K562 (cell line): ENCODE results near the gene SH3TC1. TPM values are rescaled to one million over a fixed set of nuclear protein-coding genes. Genes with fewer than 3 reads are reported as not detected.

ENCODE experiments used
- ATAC-seq: fragments of 200-7000 bp; cut with Tn5 transposase; 3 replicates; pipeline ENCODE4 v1.9.1; 2020; ENCODE audit warnings: moderate library complexity
- BruUV-seq: library from RNA; stranded (reverse); fragments of 400-500 nt; replicated peaks from 2 replicates; lab custom pipeline; 2021; lab: Mats Ljungman, UMichigan
- CTCF ChIA-PET: fragments of 300-600 bp; formaldehyde crosslinking; extraction: SDS; loops from one replicate; lab custom pipeline; 2021; ENCODE audit warnings: low intra/inter-chr PET ratio; lab: Yijun Ruan, JAX
- POLR2A ChIA-PET: fragments of 300-600, 350-650 bp; sonication (Branson Sonifier 250); formaldehyde crosslinking; extraction: SDS; loops from one replicate; lab custom pipeline; 2021; ENCODE audit warnings: antibody characterized with exemption, inconsistent platforms; lab: Yijun Ruan, JAX
- DNase-seq, 4 experiments: peaks; one replicate each; pipeline versions ENCODE4 v3.0.0 to v3.0.0-alpha.2; 2011 to 2018; ENCODE audit warnings: low spot score in 3 of 4, mixed read lengths in 3 of 4; ENCODE audit errors: extremely low read depth in 1 of 4
- FAIRE-seq: peaks from 2 replicates; lab custom pipeline; 2011; peaks lifted over from hg19 to GRCh38; lab: Jason Lieb, UNC
- H2AFZ ChIP-seq: 2 replicates; pipeline ENCODE4 v1.6.0; 2011; ENCODE audit warnings: low read depth, low read length, control low read depth, inconsistent platforms
- H3K27ac ChIP-seq: fragments of 200-600 bp; 3 replicates; pipeline ENCODE4 v1.8.0; 2011; ENCODE audit warnings: low read depth, mild to moderate bottlenecking, control low read depth, inconsistent platforms, low read length, moderate library complexity, mixed read lengths; ENCODE audit errors: extremely low read depth
- H3K27me3 ChIP-seq, 2 experiments: fragments of 300-600 bp in 1 of 2; 2 replicates in 1 of 2; 3 replicates in 1 of 2; pipeline versions ENCODE4 v1.6.0 to v1.8.0; 2011; ENCODE audit warnings: inconsistent platforms in 2 of 2, low read length in 2 of 2, mild to moderate bottlenecking in 1 of 2, mixed read lengths in 1 of 2, moderate library complexity in 1 of 2; ENCODE audit not compliant: control insufficient read depth in 2 of 2, insufficient read depth in 2 of 2
- H3K36me3 ChIP-seq: fragments of 300-600 bp; 3 replicates; pipeline ENCODE4 v1.8.0; 2011; ENCODE audit warnings: mild to moderate bottlenecking, low read length, inconsistent platforms; ENCODE audit not compliant: control insufficient read depth, insufficient read depth
- H3K4me1 ChIP-seq, 2 experiments: fragments of 200-600 bp in 1 of 2; replicated peaks in 1 of 2; 2 replicates in 1 of 2; 3 replicates in 1 of 2; pipeline versions ENCODE4 v1.5.1 to v1.8.0; 2011; ENCODE audit warnings: inconsistent platforms in 2 of 2, low read length in 2 of 2, mild to moderate bottlenecking in 1 of 2, mixed read lengths in 1 of 2, moderate library complexity in 1 of 2; ENCODE audit not compliant: control insufficient read depth in 2 of 2, insufficient read depth in 2 of 2
- H3K4me2 ChIP-seq: 2 replicates; pipeline ENCODE4 v1.6.1; 2011; ENCODE audit warnings: low read length, control low read depth, inconsistent platforms, mixed read lengths; ENCODE audit not compliant: insufficient read depth
- H3K4me3 ChIP-seq: fragments of 200-600 bp; sonication (generic), shearing (Covaris generic); 2 replicates; pipeline ENCODE4 v1.5.1; 2016; ENCODE audit warnings: control low read depth, inconsistent platforms
- H3K79me2 ChIP-seq: fragments of 200-600 bp; 3 replicates; pipeline ENCODE4 v1.8.0; 2011; ENCODE audit warnings: low read length, inconsistent platforms; ENCODE audit not compliant: control insufficient read depth, insufficient read depth
- H3K9ac ChIP-seq, 2 experiments: 2 replicates each; pipeline versions ENCODE4 v1.6.0 to v1.6.1; 2011; ENCODE audit warnings: low read depth in 2 of 2, low read length in 2 of 2, control low read depth in 1 of 2, inconsistent platforms in 1 of 2, mild to moderate bottlenecking in 1 of 2, mixed read lengths in 1 of 2; ENCODE audit not compliant: insufficient read depth in 1 of 2
- H3K9me1 ChIP-seq: one replicate; pipeline ENCODE4 v1.6.0; 2011; ENCODE audit warnings: inconsistent platforms, mild to moderate bottlenecking, low read length, moderate library complexity; ENCODE audit not compliant: control insufficient read depth, insufficient read depth
- H3K9me3 ChIP-seq: replicated peaks from 2 replicates; pipeline ENCODE4 v1.5.1; 2011; ENCODE audit warnings: low read depth, low read length, inconsistent platforms; ENCODE audit not compliant: control insufficient read depth, insufficient read depth
- H4K20me1 ChIP-seq: replicated peaks from 2 replicates; pipeline ENCODE4 v1.6.1; 2011; ENCODE audit warnings: low read length, inconsistent platforms, mixed read lengths; ENCODE audit not compliant: control insufficient read depth, insufficient read depth
- MEF2D ChIP-seq: conservative IDR thresholded peaks from 2 replicates; pipeline ENCODE4 v1.6.1; 2016; ENCODE audit warnings: low read depth, missing genetic modification characterization, missing compliant biosample characterization
- NFIC ChIP-seq: fragments of 450-650 bp; IDR thresholded peaks from 2 replicates; pipeline ENCODE4 v1.6.1; 2017; ENCODE audit warnings: mild to moderate bottlenecking, inconsistent platforms
- ZNF717 ChIP-seq: fragments of 250-450 bp; sonication (Bioruptor Pico); IDR thresholded peaks from 2 replicates; pipeline ENCODE4 v1.5.0; 2021
- WGBS: fragments of 100-300 bp; shearing (Covaris generic); methylation state at CpG from one replicate; pipeline ENCODE4 v1.1.6; 2016; ENCODE audit warnings: low coverage, mixed read lengths; ENCODE audit not compliant: insufficient coverage; ENCODE audit errors: missing lambda C conversion rate; 5-methylcytosine and 5-hydroxymethylcytosine counted together
- in situ Hi-C: fragments of 300-500 bp; cut with MboI; formaldehyde crosslinking; loops from 4 replicates; pipeline ENCODE4 v1.15.0; 2018; ENCODE audit warnings: inconsistent platforms, mixed read lengths
- intact Hi-C: fragments of 100-400 bp; cut with micrococcal nuclease; formaldehyde crosslinking; loops from 2 replicates; pipeline ENCODE4 v1.14.2; 2022
- polyA plus RNA-seq, 8 experiments: library from polyadenylated mRNA; depleted of rRNA in 4 of 8; stranded (reverse) in 5 of 8; unstranded in 3 of 8; fragments of >200 nt; fragmentation: Nextera tagmentation in 2 of 8; fragmentation: Illumina TruSeq in 1 of 8; extraction: Ambion mirVana in 2 of 8; extraction: Trizol in 1 of 8; gene quantifications; 2 replicates each; pipeline versions ENCODE4 v1.2.1 to v1.2.3, GENCODE V29; 2011 to 2014; ENCODE audit warnings: inconsistent platforms in 1 of 8, missing spikeins in 1 of 8
- total RNA-seq, 7 experiments: library from RNA; depleted of rRNA in 6 of 7; stranded (reverse); fragments of >200 nt in 6 of 7; fragmentation: Illumina TruSeq in 2 of 7; extraction: Trizol in 2 of 7; gene quantifications; 2 replicates each; pipeline versions ENCODE4 v1.2.1 to v1.2.3, GENCODE V29; 2011 to 2021; ENCODE audit warnings: low replicate concordance in 1 of 7
- TF ChIP-seq, protein P1 (sequence below): fragments of 450-650 bp; IDR thresholded peaks from 2 replicates; pipeline ENCODE4 v1.7.0; 2016; ENCODE audit warnings: borderline replicate concordance

Gene SH3TC1
- total and polyA plus RNA-seq, 9 of the 15 experiments (the other 6 are each of a cell fraction or from before 2014, with no cell fraction given) = 0.04 to 2.1 (median 0.48) TPM; not detected in 1

DNA sequence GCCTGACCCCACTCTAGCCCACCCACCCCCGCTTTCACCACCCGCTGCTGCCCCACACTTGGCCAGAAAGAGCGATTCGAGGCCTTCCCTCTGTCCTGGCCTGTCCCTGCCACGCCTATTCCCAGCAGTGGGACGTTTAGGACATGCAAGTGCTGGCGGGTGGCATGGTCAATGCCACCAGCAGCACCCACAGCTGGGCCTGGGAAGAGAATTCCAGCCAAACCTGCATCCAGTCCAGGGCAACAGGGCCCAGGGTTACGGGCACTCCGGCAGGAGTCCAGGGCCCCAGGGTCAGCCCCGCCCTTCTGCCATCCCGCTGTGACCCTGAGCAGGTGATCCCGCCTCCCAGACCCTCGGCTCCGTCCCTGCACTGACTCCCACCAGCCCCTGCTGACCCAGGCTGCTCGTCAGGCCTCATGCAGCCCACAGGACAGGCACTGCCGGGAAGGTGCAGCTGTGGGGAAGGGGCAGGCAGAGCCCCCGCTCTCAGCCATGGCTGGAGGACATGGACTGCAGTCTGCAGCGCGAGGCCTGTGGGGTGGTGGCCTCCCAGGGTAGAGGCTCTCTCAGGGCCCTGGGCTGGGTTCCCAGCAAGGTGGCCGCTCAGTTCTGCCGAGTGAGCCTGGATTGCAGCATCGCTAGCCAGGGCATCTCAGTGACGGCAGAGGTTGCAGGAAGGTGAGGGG, 63.7 kb downstream of the SH3TC1 start:
- BruUV-seq = no TSS peak
- no peak for TF ChIP-seq MEF2D (tag)
- TF ChIP-seq ZNF717 (CRISPR knock-in tag) = no peak
- TF ChIP-seq NFIC = peak; percentile 29; the same call in 1 of the 2 replicates
- TF ChIP-seq, protein P1, sequence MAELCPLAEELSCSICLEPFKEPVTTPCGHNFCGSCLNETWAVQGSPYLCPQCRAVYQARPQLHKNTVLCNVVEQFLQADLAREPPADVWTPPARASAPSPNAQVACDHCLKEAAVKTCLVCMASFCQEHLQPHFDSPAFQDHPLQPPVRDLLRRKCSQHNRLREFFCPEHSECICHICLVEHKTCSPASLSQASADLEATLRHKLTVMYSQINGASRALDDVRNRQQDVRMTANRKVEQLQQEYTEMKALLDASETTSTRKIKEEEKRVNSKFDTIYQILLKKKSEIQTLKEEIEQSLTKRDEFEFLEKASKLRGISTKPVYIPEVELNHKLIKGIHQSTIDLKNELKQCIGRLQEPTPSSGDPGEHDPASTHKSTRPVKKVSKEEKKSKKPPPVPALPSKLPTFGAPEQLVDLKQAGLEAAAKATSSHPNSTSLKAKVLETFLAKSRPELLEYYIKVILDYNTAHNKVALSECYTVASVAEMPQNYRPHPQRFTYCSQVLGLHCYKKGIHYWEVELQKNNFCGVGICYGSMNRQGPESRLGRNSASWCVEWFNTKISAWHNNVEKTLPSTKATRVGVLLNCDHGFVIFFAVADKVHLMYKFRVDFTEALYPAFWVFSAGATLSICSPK = no peak
- CTCF ChIA-PET = no interaction called here
- Histone ChIP-seq H3K9ac (no peak overlapping the region), H3K4me1 (peaks cover 0 to 35% of the 10 kb centered on the region in 2 experiments; a peak in 4 of 5 replicates), H3K4me2 (no peak overlapping the region), H3K36me3 (no peaks in the 10 kb centered on the region), H4K20me1 (peaks cover 5% of the 10 kb centered on the region; the same call in 1 of the 2 replicates), H3K79me2 (no peaks in the 10 kb centered on the region), H3K9me3 (no peaks in the 10 kb centered on the region), H3K4me3 (no peak overlapping the region), H2AFZ (no peak overlapping the region), H3K27ac (no peak overlapping the region), H3K27me3 (peaks cover 2 to 17% of the 10 kb centered on the region in 2 experiments; a peak in 3 of 5 replicates), H3K9me1 (peaks cover 4% of the 10 kb centered on the region)
- FAIRE-seq (no peak), ATAC-seq (no peak), DNase-seq (no peak)
- 21% methylated on average over 22 of the region's 23 CpGs for WGBS
- POLR2A ChIA-PET = no interaction called here
- in situ Hi-C loops = no loop called here
- intact Hi-C loops = no loop called here
